Panc1 (cell line): Measurements from ENCODE around the gene PHLPP1. TPM values are rescaled to one million over a fixed set of nuclear protein-coding genes. Genes with fewer than 3 reads are reported as not detected.

ENCODE experiments used
- ATAC-seq: fragments of 200-7000 bp; cut with Tn5 transposase; 2 replicates; pipeline ENCODE4 v1.9.1; 2020; ENCODE audit warnings: mild to moderate bottlenecking, moderate library complexity
- BruUV-seq: library from RNA; stranded (reverse); fragments of 400-500 nt; replicated peaks from 2 replicates; lab custom pipeline; 2021; lab: Mats Ljungman, UMichigan
- CTCF ChIA-PET: fragments of 300-600 bp; sonication (Branson Sonifier 250); formaldehyde crosslinking; loops from one replicate; lab custom pipeline; 2022; ENCODE audit warnings: antibody characterized with exemption; lab: Charles Lee
- POLR2A ChIA-PET: fragments of 300-600 bp; sonication (Branson Sonifier 250); formaldehyde crosslinking; loops from one replicate; lab custom pipeline; 2022; ENCODE audit warnings: antibody characterized with exemption; lab: Charles Lee
- DNase-seq: peaks from one replicate; pipeline ENCODE4 v3.0.0-alpha.2; 2010; ENCODE audit warnings: low read depth, low spot score
- H3K27ac ChIP-seq: 2 replicates; pipeline ENCODE4 v1.5.1; 2011; ENCODE audit warnings: mild to moderate bottlenecking, low read length, inconsistent platforms
- H3K27me3 ChIP-seq: fragments of 200-500 bp; sonication (Bioruptor generic); 2 replicates; pipeline ENCODE4 v1.6.0; 2014; ENCODE audit warnings: low read length, inconsistent platforms; ENCODE audit not compliant: control insufficient read depth, insufficient read depth
- H3K36me3 ChIP-seq: fragments of 200-500 bp; sonication (Bioruptor generic); 2 replicates; pipeline ENCODE4 v1.5.1; 2014; ENCODE audit warnings: inconsistent platforms, mild to moderate bottlenecking, low read length, moderate library complexity; ENCODE audit not compliant: control insufficient read depth, insufficient read depth
- H3K4me1 ChIP-seq: 2 replicates; pipeline ENCODE4 v1.5.1; 2011; ENCODE audit warnings: inconsistent platforms, mild to moderate bottlenecking, low read length, moderate library complexity; ENCODE audit not compliant: control insufficient read depth, insufficient read depth
- H3K4me3 ChIP-seq, 2 experiments: 2 replicates each; pipeline ENCODE4 v1.5.1; 2011 to 2012; ENCODE audit warnings: low read depth in 2 of 2, low read length in 2 of 2, mild to moderate bottlenecking in 2 of 2, inconsistent platforms in 1 of 2, moderate library complexity in 1 of 2
- H3K9me3 ChIP-seq: fragments of 200-500 bp; sonication (Bioruptor generic); 2 replicates; pipeline ENCODE4 v1.5.1; 2014; ENCODE audit warnings: low read depth, mild to moderate bottlenecking, inconsistent platforms, low read length, moderate library complexity; ENCODE audit not compliant: control insufficient read depth, insufficient read depth
- CTCF ChIP-seq: fragments of 450-650 bp; IDR thresholded peaks from 2 replicates; pipeline ENCODE4 v1.5.1; 2017; ENCODE audit warnings: mild to moderate bottlenecking
- POLR2AphosphoS5 ChIP-seq: IDR thresholded peaks from 2 replicates; pipeline ENCODE4 v1.6.1; 2012; ENCODE audit warnings: mild to moderate bottlenecking, low read depth, low read length, moderate library complexity
- SIN3A ChIP-seq: IDR thresholded peaks from 2 replicates; pipeline ENCODE4 v1.6.1; 2012; ENCODE audit warnings: low read depth, mild to moderate bottlenecking, low read length, moderate library complexity, borderline replicate concordance; ENCODE audit not compliant: insufficient read depth
- TCF7L2 ChIP-seq: IDR thresholded peaks from 2 replicates; pipeline ENCODE4 v1.6.1; 2011; ENCODE audit warnings: mild to moderate bottlenecking, low read depth, low read length, inconsistent platforms
- in situ Hi-C: cut with HindIII; loops from 2 replicates; pipeline ENCODE4 v1.10.0; 2016; ENCODE audit warnings: low sequenced_read_pairs, low pct_unique_long_range_greater_than_20kb
- intact Hi-C: fragments of 100-400 bp; cut with micrococcal nuclease; formaldehyde crosslinking; loops from one replicate; pipeline ENCODE4 v1.10.0; 2022; ENCODE audit not compliant: unreplicated experiment
- total RNA-seq: library from RNA; stranded (reverse); gene quantifications from one replicate; pipeline ENCODE4 v1.2.1, GENCODE V29; 2021; ENCODE audit not compliant: unreplicated experiment
- TF ChIP-seq, protein P1 (sequence below), 2 experiments: IDR thresholded peaks; 2 replicates each; pipeline ENCODE4 v1.6.1; 2011 to 2012; ENCODE audit warnings: low read depth in 2 of 2, control low read depth in 1 of 2, low read length in 1 of 2, mild to moderate bottlenecking in 1 of 2, moderate library complexity in 1 of 2; ENCODE audit not compliant: insufficient read depth in 1 of 2

Gene PHLPP1
- total RNA-seq, 1 experiment from 2014 or later, result 6.3 TPM

- ChIA-PET CTCF (no interaction called here), POLR2A (no interaction called here)
- DNase-seq (no peak), ATAC-seq (no peak)
- no TSS peak for BruUV-seq
- TF ChIP-seq POLR2AphosphoS5, result no peak
- no peak for TF ChIP-seq CTCF
- TF ChIP-seq SIN3A, result no peak
- TF ChIP-seq TCF7L2, result no peak
- TF ChIP-seq, protein P1, sequence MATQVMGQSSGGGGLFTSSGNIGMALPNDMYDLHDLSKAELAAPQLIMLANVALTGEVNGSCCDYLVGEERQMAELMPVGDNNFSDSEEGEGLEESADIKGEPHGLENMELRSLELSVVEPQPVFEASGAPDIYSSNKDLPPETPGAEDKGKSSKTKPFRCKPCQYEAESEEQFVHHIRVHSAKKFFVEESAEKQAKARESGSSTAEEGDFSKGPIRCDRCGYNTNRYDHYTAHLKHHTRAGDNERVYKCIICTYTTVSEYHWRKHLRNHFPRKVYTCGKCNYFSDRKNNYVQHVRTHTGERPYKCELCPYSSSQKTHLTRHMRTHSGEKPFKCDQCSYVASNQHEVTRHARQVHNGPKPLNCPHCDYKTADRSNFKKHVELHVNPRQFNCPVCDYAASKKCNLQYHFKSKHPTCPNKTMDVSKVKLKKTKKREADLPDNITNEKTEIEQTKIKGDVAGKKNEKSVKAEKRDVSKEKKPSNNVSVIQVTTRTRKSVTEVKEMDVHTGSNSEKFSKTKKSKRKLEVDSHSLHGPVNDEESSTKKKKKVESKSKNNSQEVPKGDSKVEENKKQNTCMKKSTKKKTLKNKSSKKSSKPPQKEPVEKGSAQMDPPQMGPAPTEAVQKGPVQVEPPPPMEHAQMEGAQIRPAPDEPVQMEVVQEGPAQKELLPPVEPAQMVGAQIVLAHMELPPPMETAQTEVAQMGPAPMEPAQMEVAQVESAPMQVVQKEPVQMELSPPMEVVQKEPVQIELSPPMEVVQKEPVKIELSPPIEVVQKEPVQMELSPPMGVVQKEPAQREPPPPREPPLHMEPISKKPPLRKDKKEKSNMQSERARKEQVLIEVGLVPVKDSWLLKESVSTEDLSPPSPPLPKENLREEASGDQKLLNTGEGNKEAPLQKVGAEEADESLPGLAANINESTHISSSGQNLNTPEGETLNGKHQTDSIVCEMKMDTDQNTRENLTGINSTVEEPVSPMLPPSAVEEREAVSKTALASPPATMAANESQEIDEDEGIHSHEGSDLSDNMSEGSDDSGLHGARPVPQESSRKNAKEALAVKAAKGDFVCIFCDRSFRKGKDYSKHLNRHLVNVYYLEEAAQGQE (IDR thresholded peaks at IDR 0.05; ENCODE audit: insufficient read depth in 1 of 2, low read depth in 2 of 2, low read length in 1 of 2), result no peak
- H3K27ac ChIP-seq, result no peak overlapping the region; the same call in 1 of the 2 replicates
- H3K36me3 ChIP-seq, result no peaks in the 10 kb centered on the region
- no peaks in the 10 kb centered on the region for H3K27me3 ChIP-seq
- intact Hi-C loops, result no loop called here
- H3K4me1 ChIP-seq, result peaks cover 6% of the 10 kb centered on the region; the same call in 1 of the 2 replicates
- in situ Hi-C loops, result no loop called here
- H3K4me3 ChIP-seq, result no peak overlapping the region
- no peaks in the 10 kb centered on the region for H3K9me3 ChIP-seq
Observed at GRCh38 chr18:62809900-62810299, 94.6 kb downstream of the PHLPP1 start.

- TF ChIP-seq SIN3A, result no peak
- no peak for TF ChIP-seq TCF7L2
- TF ChIP-seq POLR2AphosphoS5, result no peak
- no peak for TF ChIP-seq CTCF
- TF ChIP-seq, protein P1 (IDR thresholded peaks at IDR 0.05; ENCODE audit: insufficient read depth in 1 of 2, low read depth in 2 of 2, low read length in 1 of 2), result no peak
- Histone ChIP-seq H3K27ac (no peak overlapping the region), H3K27me3 (no peaks in the 10 kb centered on the region), H3K9me3 (no peaks in the 10 kb centered on the region), H3K4me1 (peaks cover 6% of the 10 kb centered on the region; the same call in 1 of the 2 replicates), H3K36me3 (no peaks in the 10 kb centered on the region), H3K4me3 (no peak overlapping the region)
- ChIA-PET POLR2A (no interaction called here), CTCF (no interaction called here)
- intact Hi-C loops, result no loop called here
- in situ Hi-C loops, result no loop called here
- DNase-seq (no peak), ATAC-seq (no peak)
- no TSS peak for BruUV-seq
Observed at GRCh38 chr18:62810682-62811081, 95.3 kb downstream of the PHLPP1 start.
